Right lobe of liver (tissue), 6 donors: Measurements from ENCODE around the gene CTNND1. TPM values are rescaled to one million over a fixed set of nuclear protein-coding genes. Genes with fewer than 3 reads are reported as not detected.

ENCODE experiments used
- ATAC-seq, 4 donors: fragments of 200-7000 bp; cut with Tn5 transposase; one replicate each; pipeline ENCODE4 v1.9.1; 2020; ENCODE audit warnings: mild to moderate bottlenecking in 4 of 4, moderate library complexity in 4 of 4
- DNase-seq, 3 donors: peaks; one replicate each; pipeline ENCODE4 v3.0.0-alpha.2; 2020
- H3K27ac ChIP-seq, 3 donors: fragments of 200-600 bp; one replicate each; pipeline ENCODE4 v1.8.0; 2022
- H3K27me3 ChIP-seq, 2 donors: fragments of 200-600 bp; one replicate each; pipeline ENCODE4 v1.8.0; 2022
- H3K36me3 ChIP-seq, 4 donors: fragments of 200-600 bp; sonication (generic) in 1 of 4; one replicate each; pipeline versions ENCODE4 v1.5.1 to v1.8.0; 2017 to 2022; ENCODE audit warnings: control low read depth in 1 of 4
- H3K4me1 ChIP-seq, 4 donors: fragments of 200-600 bp; sonication (generic) in 1 of 4; one replicate each; pipeline versions ENCODE4 v1.5.1 to v1.8.0; 2017 to 2022; ENCODE audit warnings: control low read depth in 1 of 4
- H3K4me3 ChIP-seq, 3 donors: fragments of 200-600 bp; one replicate each; pipeline ENCODE4 v1.8.0; 2022
- H3K9me3 ChIP-seq, 4 donors: fragments of 200-600 bp; sonication (generic) in 1 of 4; one replicate each; pipeline versions ENCODE4 v1.5.1 to v1.8.0; 2017 to 2022; ENCODE audit warnings: control low read depth in 1 of 4
- POLR2A ChIP-seq: fragments of 450-650 bp; IDR thresholded peaks from one replicate; pipeline ENCODE4 v1.6.1; 2017; ENCODE audit warnings: antibody characterized with exemption, mild to moderate bottlenecking
- WGBS: methylation state at CpG from one replicate; pipeline ENCODE4 v1.1.6; 2018; ENCODE audit warnings: low coverage, low lambda C conversion rate; ENCODE audit not compliant: insufficient coverage; ENCODE audit errors: missing lambda C conversion rate; 5-methylcytosine and 5-hydroxymethylcytosine counted together
- intact Hi-C, 2 donors: fragments of 100-400 bp; cut with DNase I; formaldehyde crosslinking; loops; one replicate each; pipeline versions ENCODE4 v1.11.2 to v1.14.1; 2022
- total RNA-seq, 6 experiments: library from RNA; depleted of rRNA in 2 of 6; stranded (reverse); fragments of >200 nt in 2 of 6; fragmentation: NEBNext Ultra II Directional in 3 of 6; extraction: Animal tissue kit (Norgen Biotek cat#: 25700) in 3 of 6; gene quantifications; one replicate each; pipeline versions ENCODE4 v1.1.0 to v1.2.4, GENCODE V29; 2016 to 2023
- TF ChIP-seq, protein P1 (sequence below), 4 donors: fragments of 200-600 bp in 3 of 4; fragments of 450-650 bp in 1 of 4; IDR thresholded peaks; one replicate each; pipeline versions ENCODE4 v1.5.1 to v1.8.0; 2016 to 2022; ENCODE audit warnings: antibody characterized with exemption in 4 of 4, mild to moderate bottlenecking in 2 of 4
- donor health status: DM: no; HTN: yes; CAD: no.
- donor health status: DM: no; HTN: no; CAD: no.
- donor health status: DM: no; HTN: no; CAD: no.
- donor health status: DM: no; HTN: yes; CAD: no.
- donor health status: DM: no; HTN: yes; CAD: no.

The CTNND1 gene
- total RNA-seq, 6 experiments from 2014 or later: 62.3 to 123 (median 97.8) TPM

- intact Hi-C loops: no loop called here
- 75% methylated on average over 3 of the region's 3 CpGs for WGBS
- no peak for TF ChIP-seq POLR2A
- TF ChIP-seq, protein P1, sequence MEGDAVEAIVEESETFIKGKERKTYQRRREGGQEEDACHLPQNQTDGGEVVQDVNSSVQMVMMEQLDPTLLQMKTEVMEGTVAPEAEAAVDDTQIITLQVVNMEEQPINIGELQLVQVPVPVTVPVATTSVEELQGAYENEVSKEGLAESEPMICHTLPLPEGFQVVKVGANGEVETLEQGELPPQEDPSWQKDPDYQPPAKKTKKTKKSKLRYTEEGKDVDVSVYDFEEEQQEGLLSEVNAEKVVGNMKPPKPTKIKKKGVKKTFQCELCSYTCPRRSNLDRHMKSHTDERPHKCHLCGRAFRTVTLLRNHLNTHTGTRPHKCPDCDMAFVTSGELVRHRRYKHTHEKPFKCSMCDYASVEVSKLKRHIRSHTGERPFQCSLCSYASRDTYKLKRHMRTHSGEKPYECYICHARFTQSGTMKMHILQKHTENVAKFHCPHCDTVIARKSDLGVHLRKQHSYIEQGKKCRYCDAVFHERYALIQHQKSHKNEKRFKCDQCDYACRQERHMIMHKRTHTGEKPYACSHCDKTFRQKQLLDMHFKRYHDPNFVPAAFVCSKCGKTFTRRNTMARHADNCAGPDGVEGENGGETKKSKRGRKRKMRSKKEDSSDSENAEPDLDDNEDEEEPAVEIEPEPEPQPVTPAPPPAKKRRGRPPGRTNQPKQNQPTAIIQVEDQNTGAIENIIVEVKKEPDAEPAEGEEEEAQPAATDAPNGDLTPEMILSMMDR (IDR thresholded peaks at IDR 0.05): no peak
- Histone ChIP-seq H3K4me1 (peaks cover 0 to 80% (median 38%) of the 10 kb centered on the region in 4 donors), H3K27ac (peak overlapping the region in 2 of 3 donors; percentile 7 to 12), H3K4me3 (no peak overlapping the region), H3K27me3 (no peaks in the 10 kb centered on the region), H3K9me3 (no peaks in the 10 kb centered on the region), H3K36me3 (peaks cover 0 to 2% (median 0%) of the 10 kb centered on the region in 4 donors)
- no peak for ATAC-seq
- DNase-seq: no peak
Measured at GRCh38 chr11:57781529-57781943, 19.9 kb downstream of the CTNND1 start.

DNA sequence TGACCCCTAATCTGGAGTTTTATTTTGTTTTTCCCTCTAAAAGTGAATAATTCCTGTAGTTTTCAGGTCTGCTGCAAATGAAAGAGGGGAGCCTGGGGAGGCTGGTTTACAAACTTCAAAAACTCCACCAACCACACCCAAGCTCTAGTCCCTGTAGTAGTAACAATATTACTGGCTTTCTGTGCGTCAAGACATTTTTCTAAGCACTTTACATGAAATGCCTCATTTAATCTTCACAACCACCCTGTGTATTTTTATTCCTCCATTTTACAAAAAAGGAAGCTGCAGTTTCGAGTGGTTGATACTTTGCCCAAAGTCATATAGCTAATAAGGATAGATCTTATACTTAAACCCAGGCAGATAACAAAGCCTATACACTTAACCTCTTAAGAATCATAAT is 23.5 kb downstream of the CTNND1 start:
- Histone ChIP-seq H3K27me3 (no peaks in the 10 kb centered on the region), H3K36me3 (peaks cover 0 to 2% (median 0%) of the 10 kb centered on the region in 4 donors), H3K4me1 (peaks cover 3 to 73% (median 28%) of the 10 kb centered on the region in 4 donors), H3K4me3 (no peak overlapping the region), H3K27ac (no peak overlapping the region), H3K9me3 (no peaks in the 10 kb centered on the region)
- ATAC-seq (no peak), DNase-seq (no peak)
- 72% methylated on average over 2 of the region's 2 CpGs for WGBS
- TF ChIP-seq, protein P1 (IDR thresholded peaks at IDR 0.05): no peak
- TF ChIP-seq POLR2A: no peak
- intact Hi-C loops: no loop called here

DNA sequence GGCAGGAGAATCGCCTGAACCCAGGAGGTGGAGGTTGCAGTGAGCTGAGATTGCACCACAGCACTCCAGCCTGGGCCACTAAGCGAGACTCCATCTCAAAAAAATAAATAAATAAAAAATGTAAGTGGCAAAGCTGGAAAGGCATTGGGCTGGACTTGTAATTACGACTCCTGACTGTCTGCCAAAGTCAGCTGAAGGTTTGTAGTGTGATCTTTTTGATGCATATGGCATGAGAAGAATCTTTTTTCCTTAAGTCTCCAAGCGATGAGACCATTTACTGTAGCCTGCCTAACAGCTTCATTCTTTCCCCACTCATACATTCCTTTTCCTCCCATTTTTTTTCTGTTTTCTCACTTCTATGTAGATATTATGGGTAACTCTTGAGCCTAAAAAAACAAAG is 24.8 kb downstream of the CTNND1 start:
- no peak overlapping the region for H3K27ac ChIP-seq

DNA sequence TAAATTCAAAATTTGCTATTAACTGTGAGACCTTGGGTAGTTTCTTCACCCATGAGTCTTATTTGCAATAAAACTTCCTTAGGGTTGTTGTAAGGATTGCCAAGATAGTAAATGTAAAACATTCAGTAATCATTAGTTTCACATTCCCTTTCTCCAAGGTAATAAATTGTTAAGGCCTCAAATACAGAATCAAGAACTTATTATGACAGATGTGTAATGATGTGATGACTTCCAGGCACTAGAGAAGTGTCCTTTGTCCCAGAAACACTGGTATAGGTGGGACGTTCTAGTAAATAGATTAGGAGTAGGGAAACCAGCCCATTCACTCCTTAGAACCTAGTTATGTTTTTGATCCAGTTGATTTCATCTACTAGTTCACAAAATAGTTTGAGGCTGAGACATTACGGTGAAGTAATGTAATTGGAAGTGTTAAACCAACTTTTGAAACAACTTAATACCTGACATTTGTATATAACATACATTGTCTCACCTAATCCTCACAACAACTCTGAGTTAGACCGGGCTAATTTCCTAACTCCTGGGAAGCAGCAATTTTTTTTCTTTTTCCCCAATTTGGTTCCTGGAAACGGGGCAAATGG is 25.5 kb downstream of the CTNND1 start:
- no peak for ATAC-seq
- no peak for TF ChIP-seq POLR2A
- TF ChIP-seq, protein P1 (IDR thresholded peaks at IDR 0.05): no peak
- no peaks in the 10 kb centered on the region for H3K27me3 ChIP-seq
- no peaks in the 10 kb centered on the region for H3K9me3 ChIP-seq
- no peaks in the 10 kb centered on the region for H3K36me3 ChIP-seq
- no peak overlapping the region for H3K27ac ChIP-seq
- intact Hi-C loops: no loop called here
- DNase-seq: no peak
- WGBS: 71% methylated on average over 4 of the region's 4 CpGs
- H3K4me3 ChIP-seq: no peak overlapping the region
- H3K4me1 ChIP-seq: peaks cover 0 to 71% (median 29%) of the 10 kb centered on the region in 4 donors

More for the DNA sequence above, 24.8 kb downstream of the CTNND1 start:
- Histone ChIP-seq H3K4me3 (no peak overlapping the region), H3K27me3 (no peaks in the 10 kb centered on the region), H3K4me1 (peaks cover 1 to 71% (median 26%) of the 10 kb centered on the region in 4 donors), H3K9me3 (no peaks in the 10 kb centered on the region), H3K36me3 (no peaks in the 10 kb centered on the region)
- WGBS: 93% methylated on average over 3 of the region's 4 CpGs
- TF ChIP-seq, protein P1 (IDR thresholded peaks at IDR 0.05): no peak
- TF ChIP-seq POLR2A: no peak
- ATAC-seq (no peak), DNase-seq (no peak)
- intact Hi-C loops: no loop called here
